Prostate gland (tissue), 2 donors: ENCODE measurements around the gene TCTA. TPM values are rescaled to one million over a fixed set of nuclear protein-coding genes. Genes with fewer than 3 reads are reported as not detected.

Experiments used
- DNase-seq: peaks from one replicate; pipeline ENCODE4 v3.0.0-alpha.2; 2019; ENCODE audit warnings: low spot score
- H3K27ac ChIP-seq, 2 donors: fragments of 200-600 bp; sonication (generic); 2 replicates each; pipeline ENCODE4 v1.5.1; 2017 to 2019
- H3K27me3 ChIP-seq: fragments of 200-600 bp; sonication (generic); replicated peaks from 2 replicates; pipeline ENCODE4 v1.5.1; 2019; ENCODE audit not compliant: insufficient read depth
- H3K36me3 ChIP-seq, 2 donors: fragments of 200-600 bp; sonication (generic); 1 replicate in 1 of 2; 2 replicates in 1 of 2; pipeline versions ENCODE4 v1.5.1 to v1.8.1; 2017 to 2019
- H3K4me1 ChIP-seq: fragments of 200-600 bp; sonication (generic); replicated peaks from 2 replicates; pipeline ENCODE4 v1.5.1; 2019
- H3K4me3 ChIP-seq, 2 donors: fragments of 200-600 bp; sonication (generic); 2 replicates each; pipeline ENCODE4 v1.5.1; 2017 to 2019
- H3K9me3 ChIP-seq: fragments of 200-600 bp; sonication (generic); 2 replicates; pipeline ENCODE4 v1.5.1; 2017
- POLR2A ChIP-seq: fragments of 450-650 bp; IDR thresholded peaks from one replicate; pipeline ENCODE4 v1.6.1; 2016; ENCODE audit warnings: antibody characterized with exemption, mild to moderate bottlenecking
- POLR2AphosphoS5 ChIP-seq: sonication (generic); formaldehyde crosslinking; IDR thresholded peaks from one replicate; pipeline ENCODE4 v1.6.1; 2017; ENCODE audit warnings: antibody characterized with exemption
- WGBS: methylation state at CpG from one replicate; pipeline ENCODE4 v1.1.5; 2018; 5-methylcytosine and 5-hydroxymethylcytosine counted together
- intact Hi-C: fragments of 100-400 bp; cut with DNase I; formaldehyde crosslinking; loops from one replicate; pipeline ENCODE4 v1.14.2; 2022
- total RNA-seq, 2 donors: library from RNA; depleted of rRNA; stranded (reverse); fragments of >200 nt; gene quantifications; one replicate each; pipeline ENCODE4 v1.1.0, GENCODE V29; 2016
- TF ChIP-seq, protein P1 (sequence below), 4 experiments: fragments of 200-600 bp in 2 of 4; fragments of 450-650 bp in 2 of 4; sonication (generic) in 2 of 4; IDR thresholded peaks; 1 replicate in 3 of 4; 2 replicates in 1 of 4; pipeline ENCODE4 v1.5.1; 2016 to 2019; ENCODE audit warnings: antibody characterized with exemption in 4 of 4, mild to moderate bottlenecking in 2 of 4, moderate library complexity in 2 of 4

TCTA gene
- total RNA-seq, 2 donors from 2014 or later: 39.6 to 70.0 TPM

- no peak overlapping the region for H3K4me3 ChIP-seq
- no peaks in the 10 kb centered on the region for H3K9me3 ChIP-seq
- H3K27ac ChIP-seq: no peak overlapping the region
- intact Hi-C loops: loop anchor here (5.0 kb wide), 1 partner anchor 53 kb away; the partner anchor contains the start of genes RHOA and TCTA
- H3K4me1 ChIP-seq: peaks cover 8% of the 10 kb centered on the region
- no peak for TF ChIP-seq POLR2AphosphoS5
- TF ChIP-seq POLR2A: no peak
- TF ChIP-seq, protein P1, sequence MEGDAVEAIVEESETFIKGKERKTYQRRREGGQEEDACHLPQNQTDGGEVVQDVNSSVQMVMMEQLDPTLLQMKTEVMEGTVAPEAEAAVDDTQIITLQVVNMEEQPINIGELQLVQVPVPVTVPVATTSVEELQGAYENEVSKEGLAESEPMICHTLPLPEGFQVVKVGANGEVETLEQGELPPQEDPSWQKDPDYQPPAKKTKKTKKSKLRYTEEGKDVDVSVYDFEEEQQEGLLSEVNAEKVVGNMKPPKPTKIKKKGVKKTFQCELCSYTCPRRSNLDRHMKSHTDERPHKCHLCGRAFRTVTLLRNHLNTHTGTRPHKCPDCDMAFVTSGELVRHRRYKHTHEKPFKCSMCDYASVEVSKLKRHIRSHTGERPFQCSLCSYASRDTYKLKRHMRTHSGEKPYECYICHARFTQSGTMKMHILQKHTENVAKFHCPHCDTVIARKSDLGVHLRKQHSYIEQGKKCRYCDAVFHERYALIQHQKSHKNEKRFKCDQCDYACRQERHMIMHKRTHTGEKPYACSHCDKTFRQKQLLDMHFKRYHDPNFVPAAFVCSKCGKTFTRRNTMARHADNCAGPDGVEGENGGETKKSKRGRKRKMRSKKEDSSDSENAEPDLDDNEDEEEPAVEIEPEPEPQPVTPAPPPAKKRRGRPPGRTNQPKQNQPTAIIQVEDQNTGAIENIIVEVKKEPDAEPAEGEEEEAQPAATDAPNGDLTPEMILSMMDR (IDR thresholded peaks at IDR 0.05): no peak
- no peak for DNase-seq
- WGBS: 93% methylated on average over 18 of the region's 18 CpGs
- no peaks in the 10 kb centered on the region for H3K36me3 ChIP-seq
- no peaks in the 10 kb centered on the region for H3K27me3 ChIP-seq
Measured at GRCh38 chr3:49465270-49466034, 53.2 kb downstream of the TCTA start.

Other genes with a start within 250 kb of the TCTA start
- 10 to 100 TPM; 44.2 to 47.0 TPM for gene CCDC71, start 246.1 kb upstream of the TCTA start, total RNA-seq
- 10 to 100 TPM; 41.1 to 77.4 TPM for gene KLHDC8B, start 240.8 kb upstream of the TCTA start, total RNA-seq
- gene C3orf62, start 135.2 kb upstream of the TCTA start, total RNA-seq: 1 to 10 TPM; 4.3 to 9.7 TPM
- 10 to 100 TPM; 18.3 to 30.8 TPM for gene USP4, start 72.4 kb upstream of the TCTA start, total RNA-seq
- 100 to 1,000 TPM; 250 to 279 TPM for gene GPX1, start 54.1 kb upstream of the TCTA start, total RNA-seq
- 100 to 1,000 TPM; 296 to 343 TPM for gene RHOA, start 447 bp upstream of the TCTA start, total RNA-seq
- 1 to 10 TPM; 6.3 to 8.9 TPM for gene AMT, start 10.1 kb downstream of the TCTA start, total RNA-seq
- 10 to 100 TPM in 1 of 2 donors, 1 to 10 TPM in 1; 5.9 to 11.6 TPM for gene NICN1, start 16.9 kb downstream of the TCTA start, total RNA-seq
- gene DAG1, start 57.8 kb downstream of the TCTA start, total RNA-seq: 100 to 1,000 TPM in 1 of 2 donors, 10 to 100 TPM in 1; 86.7 to 213 TPM
- gene BSN, start 142.1 kb downstream of the TCTA start, total RNA-seq: 10 to 100 TPM in 1 of 2 donors, under 1 TPM in 1; 0.82 to 11.6 TPM